ENCODE measurements around the gene MEIOC. TPM values are rescaled to one million over a fixed set of nuclear protein-coding genes. Genes with fewer than 3 reads are reported as not detected.
"Not testable (repeated sequence)": the region's sequence is repeated elsewhere in the genome, so short reads cannot be mapped to it uniquely, and the experiment has no call there.

MEIOC gene
- 0.17 TPM in 1 of 2 replicates, not detected in the other for total RNA-seq (2014; rRNA removed)
- polyA plus RNA-seq (2012), result 0.22 TPM

DNA sequence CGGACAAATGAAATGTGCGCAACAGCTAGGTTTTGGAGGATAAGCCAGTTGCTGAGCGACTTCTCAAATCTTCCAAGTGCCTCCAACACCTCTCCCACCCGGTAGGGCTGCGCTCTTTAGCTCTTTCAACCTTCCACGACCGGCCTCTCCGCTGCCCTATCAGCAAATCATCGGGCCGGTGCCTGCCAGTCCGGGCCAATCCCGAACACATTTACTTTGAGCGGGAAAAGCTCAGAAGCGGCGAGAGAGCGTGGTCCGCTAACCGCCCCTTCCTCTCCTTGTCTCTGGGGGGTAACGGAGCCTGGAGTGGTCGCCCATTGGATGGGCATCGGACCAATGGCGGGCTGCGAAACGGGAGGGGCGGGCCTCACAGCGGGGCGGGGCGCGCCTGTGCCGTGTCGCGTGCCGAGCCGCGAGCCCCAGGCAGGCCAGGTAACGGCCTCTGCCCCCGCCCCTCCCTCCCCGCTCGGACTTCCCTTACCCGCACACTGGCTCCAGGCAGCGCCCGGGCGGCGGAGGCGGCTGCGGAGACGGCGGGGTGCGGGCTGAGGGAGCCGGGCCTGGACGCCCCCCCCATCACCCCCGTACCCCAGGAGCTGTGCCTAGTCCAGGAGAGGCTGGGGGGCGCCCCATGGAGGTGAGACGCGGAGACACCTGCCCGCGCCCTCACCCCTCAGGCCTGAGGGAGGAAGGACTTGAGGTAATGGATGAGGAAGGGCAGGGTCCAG is at the start of gene MEIOC:
TSS of gene MEIOC (plus strand) at position 486 of the 728 bp plus-strand sequence. CDS start at position 632, 146 bp downstream.
- DNase-seq (ENCODE audit: low read depth), result peak; percentile 10

DNA sequence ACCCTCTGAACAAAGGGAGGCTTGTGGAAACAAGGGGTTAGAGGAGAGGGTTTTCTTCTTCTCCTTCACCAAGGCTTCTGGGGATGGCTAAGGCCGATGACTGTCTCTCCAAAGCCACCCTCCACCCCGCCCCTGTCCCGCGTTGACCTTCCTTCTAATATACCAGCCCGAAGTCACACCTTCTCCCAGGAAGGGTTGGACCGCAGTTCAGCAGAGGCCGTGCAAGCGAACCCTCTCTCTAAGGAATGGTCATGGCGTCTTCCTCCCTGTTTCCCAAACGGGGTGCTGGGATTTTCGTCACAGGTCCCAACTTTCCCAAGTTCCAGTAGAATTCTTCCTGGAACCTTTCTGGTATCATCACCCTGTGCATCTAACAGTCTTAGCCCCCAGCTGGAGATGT is 49.6 kb upstream of the MEIOC start:
- DNase-seq (ENCODE audit: low read depth), result no peak

DNA sequence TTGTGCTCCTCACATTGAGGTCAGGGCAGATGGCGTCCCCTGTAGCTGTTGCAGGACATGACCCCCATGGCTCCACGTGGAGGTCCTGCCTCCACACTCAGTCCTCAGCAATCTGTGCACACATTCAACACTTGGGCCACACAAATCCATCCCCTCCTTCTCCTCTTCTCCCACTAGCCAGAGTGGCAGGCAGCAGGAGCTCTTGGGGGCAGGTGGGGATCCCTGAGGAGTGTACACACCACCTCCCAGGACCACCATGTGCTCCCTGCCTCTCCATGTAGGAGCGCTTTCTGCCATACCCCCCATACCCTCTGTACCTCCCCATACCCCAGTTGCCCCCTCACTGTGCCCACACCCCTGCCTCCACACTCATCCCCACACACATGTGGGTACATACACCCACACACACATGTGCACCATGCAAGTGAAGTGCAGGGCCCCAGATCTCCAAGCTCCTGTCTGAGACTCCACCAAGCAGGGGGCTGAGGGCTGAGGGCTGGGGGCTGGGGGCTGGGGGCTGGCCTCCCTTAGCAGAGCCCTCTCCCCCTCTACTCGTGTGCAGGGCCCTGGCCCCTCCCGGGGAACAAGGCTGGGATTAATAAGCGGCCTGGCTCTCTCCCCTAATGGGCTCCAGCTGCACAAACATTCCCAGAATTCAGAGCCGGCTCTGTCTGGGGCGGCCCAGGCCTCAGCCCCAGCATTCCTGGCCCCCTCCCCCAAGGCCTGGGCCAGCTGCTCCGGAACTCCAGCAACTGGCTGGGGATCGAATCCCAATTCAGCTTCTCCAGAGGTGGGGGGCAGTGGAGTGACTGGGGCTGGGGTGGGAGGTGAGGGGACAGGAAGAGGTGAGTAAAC is 48.2 kb upstream of the MEIOC start:
- peak; percentile 77 for DNase-seq (ENCODE audit: low read depth)

DNA sequence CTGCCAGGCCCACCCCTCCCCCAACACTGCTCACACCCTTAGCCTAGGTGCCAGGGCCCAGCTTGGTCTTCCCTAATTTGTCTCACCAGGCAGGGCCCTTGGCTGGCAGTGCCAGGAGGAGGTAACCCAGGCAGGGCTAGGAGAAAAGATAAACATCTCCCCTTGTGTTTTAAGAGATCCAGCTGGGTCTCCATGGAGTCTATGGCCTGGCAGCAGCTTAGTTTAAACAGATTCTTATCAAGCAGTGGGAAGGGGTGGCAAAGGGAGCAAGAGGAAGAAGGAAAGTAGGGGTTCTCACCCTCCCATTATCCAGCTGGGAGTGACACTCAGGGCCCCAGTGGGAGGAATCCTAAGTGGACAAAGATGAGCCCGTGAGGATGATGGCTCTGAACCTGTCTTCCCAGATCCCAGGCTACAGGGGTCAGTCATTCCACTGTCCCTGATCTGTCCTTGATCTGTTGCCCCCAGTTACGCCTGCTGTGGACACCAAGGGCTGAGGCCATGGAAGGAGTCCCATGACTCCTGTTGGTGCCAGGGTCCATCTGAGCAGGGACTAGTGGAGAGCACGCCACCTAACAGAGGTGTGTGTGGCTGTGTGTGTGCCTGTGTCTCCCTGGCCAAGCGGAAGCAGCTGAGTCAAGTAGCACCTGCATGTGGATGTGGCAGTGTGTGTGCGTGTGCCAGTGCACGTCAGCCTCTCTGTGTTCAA is 47.4 kb upstream of the MEIOC start:
- DNase-seq (ENCODE audit: low read depth), result no peak

DNA sequence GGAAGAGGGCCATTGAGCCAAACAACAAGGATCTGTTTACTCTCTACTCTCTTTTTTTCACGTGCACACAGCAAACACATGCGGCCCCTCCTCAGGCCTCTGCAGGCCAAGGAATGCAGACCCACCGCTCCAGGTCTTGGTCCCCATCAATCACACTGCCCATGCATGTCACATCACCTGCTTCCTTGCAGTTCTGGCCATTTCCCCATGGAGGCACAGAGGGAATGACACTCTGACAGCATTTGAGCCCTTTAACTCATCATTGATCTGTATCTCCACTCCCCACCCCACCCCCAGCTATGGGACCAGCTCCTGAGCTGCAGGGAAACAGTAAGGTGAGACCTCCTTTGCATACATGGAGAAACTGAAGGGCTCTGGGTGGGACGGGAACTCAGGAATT is 45.9 kb upstream of the MEIOC start:
- no peak for DNase-seq (ENCODE audit: low read depth)

DNA sequence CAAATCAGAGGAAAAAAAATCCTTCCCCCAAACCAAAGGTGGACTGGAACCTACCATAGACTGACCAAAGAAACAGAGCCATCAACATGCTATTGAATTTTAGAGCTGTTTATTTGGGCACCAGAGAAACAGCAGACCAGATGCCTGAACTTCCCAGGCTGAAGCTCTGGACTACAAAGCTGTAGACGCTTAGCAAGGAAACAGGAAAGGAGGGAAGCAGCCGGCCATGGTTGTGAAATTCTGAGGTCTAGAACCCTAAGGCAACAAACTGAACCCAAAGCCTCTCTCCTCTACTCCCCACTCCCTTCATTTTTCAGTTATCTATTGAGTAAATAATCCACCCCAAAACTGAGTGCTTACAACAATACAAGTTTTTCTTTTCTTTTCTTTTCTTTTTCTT is 45.4 kb upstream of the MEIOC start:
- peak; percentile 57 for DNase-seq (ENCODE audit: low read depth)

DNA sequence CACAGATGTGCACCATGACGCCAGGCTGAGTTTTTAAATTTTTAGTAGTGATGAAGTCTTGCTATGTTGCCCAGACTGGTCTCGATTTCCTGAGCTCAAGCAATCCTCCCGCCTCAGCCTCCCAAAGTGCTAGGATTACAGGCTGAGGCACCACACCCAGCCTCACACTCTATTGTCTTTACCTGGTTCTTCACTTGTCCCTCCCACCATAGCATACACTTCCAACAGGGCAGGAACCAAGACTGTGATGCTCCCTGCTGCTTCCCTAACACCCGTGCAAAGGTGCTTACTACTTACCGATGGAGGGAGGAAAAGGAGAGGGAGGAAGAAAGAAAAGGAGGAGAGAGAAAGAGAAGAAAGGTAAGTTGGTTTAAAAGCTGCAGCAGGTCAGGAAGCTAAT is 41.4 kb upstream of the MEIOC start:
- no peak for DNase-seq (ENCODE audit: low read depth)

DNA sequence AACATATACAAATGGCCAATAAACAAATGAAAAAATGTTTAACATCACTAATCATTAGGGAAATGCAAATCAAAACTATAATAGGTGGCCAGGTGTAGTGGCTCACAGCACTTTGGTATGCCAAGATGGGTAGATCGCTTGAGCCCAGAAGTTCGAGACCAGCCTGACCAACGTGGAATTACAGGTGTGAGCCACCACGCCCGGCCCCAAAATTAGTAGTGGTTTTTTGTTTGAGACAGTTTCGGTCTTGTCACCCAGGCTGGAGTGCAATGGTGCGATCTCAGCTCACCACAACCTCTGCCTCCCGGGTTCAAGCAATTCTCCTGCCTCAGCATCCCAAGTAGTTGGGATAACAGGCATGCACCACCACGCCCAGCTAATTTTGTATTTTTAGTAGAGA is 37.6 kb upstream of the MEIOC start:
- DNase-seq (ENCODE audit: low read depth), result not testable (repeated sequence)

DNA sequence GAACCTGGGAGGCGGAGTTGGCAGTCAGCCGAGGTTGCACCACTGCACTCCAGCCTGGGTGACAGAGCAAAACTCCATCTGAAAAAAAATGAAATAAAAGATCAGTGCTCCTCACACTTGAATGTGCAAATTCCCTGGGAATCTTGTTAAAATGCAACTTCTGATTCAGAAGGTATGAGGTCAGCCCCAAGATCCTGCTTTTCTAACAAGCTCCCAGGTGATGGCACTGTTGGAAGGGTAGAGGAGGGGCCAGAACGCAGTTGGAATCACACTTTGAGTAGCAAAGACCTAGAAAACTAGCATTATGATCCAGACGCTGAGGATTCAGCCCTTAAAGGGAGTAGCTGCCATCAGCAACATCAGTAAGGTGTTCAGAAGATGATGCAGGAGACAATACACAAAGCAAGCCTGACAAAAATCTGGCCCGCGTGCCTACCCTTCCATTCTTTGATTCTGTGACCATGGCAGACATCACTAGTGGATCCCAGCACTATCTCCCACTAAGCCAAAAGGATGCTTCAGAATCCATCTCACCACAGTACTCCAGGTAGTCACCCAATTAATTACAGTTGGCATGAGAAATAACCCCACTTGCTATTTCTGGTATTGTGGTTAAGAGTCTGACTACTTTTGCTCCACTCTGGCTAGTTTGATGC is 33.1 kb upstream of the MEIOC start:
- DNase-seq (ENCODE audit: low read depth), result no peak

DNA sequence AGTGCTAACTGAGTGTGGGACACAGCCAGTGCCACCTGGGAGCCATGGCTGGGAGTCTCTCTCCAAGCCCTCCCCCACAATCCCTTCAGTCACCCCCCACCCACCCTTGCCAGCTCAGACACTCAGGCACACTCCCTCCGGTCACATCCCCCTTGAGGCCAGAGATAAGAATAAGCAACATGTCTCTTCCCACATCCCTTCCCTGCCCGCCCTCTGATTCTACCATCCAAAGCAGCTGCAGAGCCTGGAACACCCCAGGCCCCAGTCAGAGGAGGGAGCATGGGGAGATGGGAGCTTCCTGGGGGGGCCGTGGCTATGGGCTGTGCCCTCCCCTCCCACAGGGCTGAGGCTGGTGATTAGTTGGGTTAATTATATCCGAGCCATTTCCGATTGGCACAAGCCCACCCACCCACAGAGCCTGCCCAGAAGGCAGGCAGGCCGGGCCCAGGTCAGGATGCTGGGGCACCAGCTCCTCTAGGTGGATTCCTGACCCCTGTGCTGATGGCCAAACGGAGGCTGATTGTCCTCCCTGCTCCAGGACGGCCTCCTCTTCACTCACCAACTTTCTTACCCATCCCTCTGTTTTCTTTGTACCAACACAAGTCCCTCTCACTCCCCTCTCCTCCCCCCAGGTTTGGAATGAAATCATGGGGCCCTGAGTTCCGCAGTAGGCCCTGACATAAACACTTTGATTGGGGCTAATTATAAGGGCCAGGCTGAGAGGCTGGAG is 28.6 kb upstream of the MEIOC start:
- no peak for DNase-seq (ENCODE audit: low read depth)

DNA sequence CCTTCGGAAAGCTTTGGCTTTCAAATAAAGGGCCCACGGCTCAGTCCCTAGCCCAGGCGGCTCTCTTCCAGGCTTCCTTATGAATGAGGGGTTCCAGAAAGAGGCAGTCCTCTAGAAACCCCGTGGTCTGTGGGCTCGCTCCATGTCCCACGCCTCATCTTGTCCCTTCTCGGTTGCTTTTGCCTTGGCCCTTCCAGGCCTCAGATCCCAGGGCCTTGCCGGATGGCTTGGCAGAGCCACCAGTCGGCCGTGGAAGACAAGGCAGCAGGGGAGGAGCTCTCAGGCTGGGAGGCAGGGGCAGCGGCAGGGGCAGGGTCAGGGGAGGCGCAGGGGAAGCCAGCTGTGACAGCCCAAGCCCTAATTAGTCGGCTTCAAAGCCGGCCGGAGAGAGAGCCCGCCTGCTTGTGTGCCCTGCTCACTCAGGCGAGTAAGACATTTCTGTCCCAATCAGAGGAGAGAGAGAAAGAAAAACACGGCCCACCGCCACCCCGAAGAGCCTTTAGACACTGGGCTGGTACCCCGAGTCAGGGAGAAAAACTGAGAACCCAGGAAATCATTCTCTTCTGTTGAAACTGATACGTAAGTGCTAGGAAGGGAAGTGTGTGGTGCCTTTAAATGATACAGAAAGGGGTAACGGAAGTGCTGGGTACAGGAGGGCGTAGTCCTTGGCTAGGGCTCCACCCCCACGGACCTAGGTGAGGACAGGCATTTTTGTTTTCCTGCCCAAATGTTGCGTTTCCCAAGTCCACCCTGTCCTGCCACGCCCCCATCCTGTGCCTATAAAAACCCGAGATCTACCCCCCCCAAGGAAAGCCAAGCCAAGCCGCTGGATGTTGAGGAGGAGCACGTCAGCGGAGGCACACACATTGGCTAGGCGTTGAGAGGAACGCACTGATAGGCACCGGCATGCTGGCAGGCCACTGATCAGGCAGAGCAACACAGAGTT is 27.8 kb upstream of the MEIOC start:
- DNase-seq (ENCODE audit: low read depth), result no peak

DNA sequence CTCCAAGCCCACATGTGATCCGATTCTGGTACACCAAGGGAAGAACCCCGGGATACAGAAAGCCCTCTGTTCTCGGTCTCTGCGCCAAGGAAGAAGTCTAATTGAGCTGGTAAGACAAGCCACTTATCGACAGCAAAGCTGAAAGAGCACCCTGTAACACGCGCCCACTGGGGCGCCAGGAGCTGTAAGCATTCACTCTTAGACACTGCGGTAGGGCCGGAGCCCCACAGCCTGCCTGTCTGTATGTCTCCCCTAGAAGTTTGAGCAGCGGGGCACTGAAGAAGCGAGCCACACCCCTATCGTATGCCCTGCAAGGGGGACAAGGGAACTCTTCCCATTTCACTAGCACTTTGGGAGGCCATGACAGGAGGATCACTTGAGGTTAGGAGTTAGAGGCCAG is 27.0 kb upstream of the MEIOC start:
- no peak for DNase-seq (ENCODE audit: low read depth)

DNA sequence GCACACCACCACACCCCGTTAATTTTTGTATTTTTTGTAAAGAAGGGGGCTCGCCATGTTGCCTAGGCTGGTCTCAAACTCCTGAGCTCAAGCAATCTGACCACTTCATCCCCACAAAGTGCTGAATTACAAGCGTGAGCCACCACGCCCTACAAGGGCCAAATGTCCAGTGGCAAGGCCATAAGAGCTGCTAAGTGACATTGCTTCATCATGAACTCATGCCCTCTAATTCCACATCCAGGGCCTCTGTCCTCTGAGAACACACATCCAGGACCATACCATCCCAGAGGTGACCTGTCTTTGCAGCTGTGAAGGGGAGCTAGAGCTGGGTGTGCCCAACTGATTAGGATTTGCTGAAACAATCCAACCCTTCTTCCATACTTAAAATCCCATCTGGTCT is 25.6 kb upstream of the MEIOC start:
- no peak for DNase-seq (ENCODE audit: low read depth)

DNA sequence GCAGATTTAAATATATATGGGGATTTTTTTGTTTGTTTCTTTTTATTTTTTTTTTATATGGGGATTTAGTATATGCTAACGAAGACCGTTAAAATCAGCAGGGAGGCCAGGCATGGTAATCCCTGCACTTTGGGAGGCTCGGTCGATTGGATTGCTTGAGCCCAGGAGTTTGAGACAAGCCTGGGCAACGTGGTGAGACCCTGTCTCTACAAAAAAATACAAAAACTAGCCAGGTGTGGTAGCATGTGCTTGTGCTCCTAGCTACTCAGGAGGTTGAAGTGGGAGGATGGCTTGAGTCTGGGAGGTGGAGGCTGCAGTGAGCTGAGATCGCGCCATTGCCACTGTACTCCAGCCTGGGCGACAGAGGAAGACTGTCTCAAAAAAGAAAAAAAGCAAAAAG is 22.3 kb upstream of the MEIOC start:
- no peak for DNase-seq (ENCODE audit: low read depth)

DNA sequence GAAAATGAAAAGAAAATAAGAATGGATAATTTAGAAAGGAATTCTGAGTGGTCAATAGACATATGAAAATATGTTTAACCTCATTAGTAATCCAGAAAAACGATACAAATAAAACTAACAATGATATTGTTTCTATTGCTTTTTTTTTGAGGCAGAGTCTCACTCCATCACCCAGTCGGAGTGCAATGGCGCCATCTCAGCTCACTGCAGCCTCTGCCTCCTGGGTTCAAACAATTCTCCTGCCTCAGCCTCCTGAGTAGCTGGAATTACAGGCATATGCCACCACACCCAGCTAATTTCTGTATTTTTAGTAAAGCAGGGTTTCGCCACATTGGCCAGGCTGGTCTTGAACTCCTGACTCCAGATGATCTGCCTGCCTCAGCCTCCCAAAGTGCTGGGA is 21.9 kb upstream of the MEIOC start:
- DNase-seq (ENCODE audit: low read depth), result not testable (repeated sequence)

DNA sequence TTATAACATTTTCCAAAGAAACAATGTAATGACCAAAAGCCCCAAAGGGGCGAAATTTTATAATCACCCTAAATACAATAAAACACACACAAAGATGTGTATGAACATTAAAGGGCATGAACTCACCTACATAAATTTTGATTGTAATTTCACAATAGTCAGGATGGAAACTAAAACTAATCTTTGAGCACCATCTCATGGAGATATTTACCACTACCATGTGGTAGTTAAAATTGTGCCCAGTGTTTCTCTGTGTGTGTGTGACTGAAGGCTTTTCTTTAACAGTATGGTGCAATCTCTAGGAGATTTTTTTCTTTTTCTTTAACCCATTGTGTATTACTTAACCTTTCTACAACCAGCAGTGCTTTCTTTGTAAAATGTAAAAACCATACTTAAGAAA is 19.7 kb upstream of the MEIOC start:
- DNase-seq (ENCODE audit: low read depth), result peak; percentile 45

DNA sequence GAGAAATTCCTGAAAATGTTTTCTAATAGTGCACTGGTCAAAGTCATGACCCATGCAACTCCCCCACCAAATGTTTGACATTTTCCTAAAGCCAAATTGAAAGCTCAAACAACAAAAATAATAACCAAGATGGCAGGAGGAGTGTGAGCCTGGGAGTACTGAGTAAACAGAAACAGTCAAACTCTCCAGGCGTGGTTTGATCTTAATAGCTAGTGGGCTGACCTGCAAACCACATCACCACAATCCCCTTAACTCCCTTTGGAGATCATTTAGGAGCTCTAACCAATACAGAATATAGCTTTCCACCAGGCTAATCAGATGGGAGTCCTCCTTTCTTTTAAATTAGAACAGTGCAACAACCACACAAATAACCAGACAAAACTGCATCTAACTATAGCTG is 19.2 kb upstream of the MEIOC start:
- peak; percentile 10 for DNase-seq (ENCODE audit: low read depth)

DNA sequence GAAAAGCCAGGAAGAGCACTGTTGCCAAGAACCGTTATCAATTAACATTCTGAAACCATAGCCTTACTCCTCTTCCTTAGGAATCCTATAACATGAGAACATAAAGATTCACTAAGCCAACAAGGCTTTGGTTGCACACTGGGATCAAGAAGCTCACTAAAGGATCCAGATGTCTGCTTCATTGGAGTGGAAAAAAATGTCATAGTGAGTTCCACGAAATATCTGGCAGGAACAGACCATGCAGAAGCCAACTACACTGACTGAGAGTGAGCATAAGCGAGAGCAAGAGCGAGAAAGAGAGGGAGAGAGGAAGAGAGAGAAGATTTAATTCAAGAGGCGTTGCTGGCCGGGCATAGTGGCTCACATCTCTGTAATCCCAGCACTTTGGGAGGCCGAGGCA is 13.4 kb upstream of the MEIOC start:
- no peak for DNase-seq (ENCODE audit: low read depth)

DNA sequence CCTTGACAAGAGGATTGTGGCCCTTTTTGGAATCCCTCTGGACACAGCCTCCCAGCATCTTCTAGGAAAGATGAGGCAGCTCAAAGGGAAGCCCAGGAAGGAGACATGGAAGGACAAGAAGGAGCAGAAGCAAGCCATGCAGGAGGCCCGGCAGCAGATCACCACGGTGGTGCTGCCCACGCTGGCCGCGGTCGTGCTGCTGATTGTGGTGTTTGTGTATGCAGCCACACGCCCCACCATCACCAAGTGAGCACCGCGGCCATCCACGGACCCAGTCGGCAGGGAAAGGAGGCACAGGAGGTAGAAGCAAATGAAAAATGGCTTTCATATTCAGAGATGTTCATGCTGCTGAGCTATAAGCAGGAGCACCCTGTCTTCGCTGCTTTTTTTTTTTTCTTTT is 10.9 kb upstream of the MEIOC start:
- no peak for DNase-seq (ENCODE audit: low read depth)

DNA sequence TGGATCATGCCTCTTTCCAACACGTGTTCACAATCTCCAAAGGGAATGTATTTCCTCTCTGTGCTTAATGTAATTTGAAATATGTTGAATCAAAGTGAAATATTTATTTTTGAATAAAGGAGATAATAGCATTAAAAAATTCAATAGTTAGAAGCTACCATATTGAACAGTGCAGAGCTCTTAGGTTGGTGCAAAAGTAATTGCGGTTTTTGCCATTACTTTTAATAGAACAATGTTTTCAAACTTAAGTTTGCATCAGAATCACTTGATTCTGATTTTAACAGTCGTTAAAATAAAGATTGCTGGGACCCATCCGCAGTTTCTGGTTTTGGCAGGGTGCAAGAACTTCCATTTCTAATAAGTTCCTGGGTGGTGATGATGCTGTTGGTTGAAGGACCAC is 10.0 kb upstream of the MEIOC start:
- DNase-seq (ENCODE audit: low read depth), result no peak
